Stimulated activated CD8-positive, alpha-beta memory T cell treated with anti-CD3 and anti-CD28 coated beads, Interleukin-4, amount 100 ng/mL, for 4 hours (primary cell): Measurements from ENCODE around the gene MUC5AC.

Source experiments
- DNase-seq, 2 donors: peaks; one replicate each; pipeline ENCODE4 v3.0.0-alpha.2; 2020; ENCODE audit warnings: low read depth in 2 of 2, low spot score in 1 of 2

The MUC5AC gene

DNA sequence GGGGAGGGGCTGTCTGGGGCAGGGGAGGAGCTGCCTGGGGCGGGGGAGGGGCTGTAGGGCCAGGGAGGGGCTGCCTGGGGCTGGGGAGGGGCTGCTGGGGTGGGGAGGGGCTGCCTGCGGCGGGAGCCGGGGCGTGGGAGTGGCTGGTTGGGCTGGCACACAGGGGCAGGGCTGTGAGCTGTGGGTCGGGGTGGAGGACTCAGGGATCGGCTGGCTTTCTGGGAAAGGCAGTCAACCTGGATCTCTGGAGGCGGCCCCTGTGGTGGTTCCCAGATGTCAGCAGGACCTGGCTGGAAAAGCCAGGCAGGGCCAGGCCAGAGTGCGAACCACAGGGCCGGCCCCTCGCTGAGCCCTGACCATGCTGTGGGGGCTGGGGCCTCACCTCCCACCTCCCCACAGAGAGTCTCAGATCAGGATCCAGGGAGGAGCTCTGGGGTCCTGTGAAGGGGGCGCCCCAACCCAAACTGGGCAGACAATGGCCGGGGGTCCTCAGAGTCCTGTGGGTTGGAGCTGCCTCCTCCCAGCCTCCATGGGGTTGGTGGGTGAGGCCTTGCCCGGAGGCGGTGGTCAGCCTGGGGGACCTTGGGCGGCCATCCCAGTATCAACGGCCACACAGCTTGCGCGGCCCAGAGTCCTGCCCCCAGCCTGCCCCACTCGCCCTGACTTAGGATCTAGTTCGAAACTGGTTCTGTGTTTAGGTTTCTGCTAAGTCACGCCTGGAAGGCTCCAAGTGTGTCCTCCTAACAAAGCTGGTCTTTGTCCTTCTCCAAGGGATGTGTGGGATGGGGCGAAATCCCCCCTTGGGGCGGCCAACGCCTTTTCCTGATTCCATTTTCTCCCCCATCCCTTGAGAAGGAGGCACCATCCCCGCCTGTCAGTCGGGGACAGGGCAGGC, 67.0 kb downstream of the MUC5AC start:
- no peak for DNase-seq

DNA sequence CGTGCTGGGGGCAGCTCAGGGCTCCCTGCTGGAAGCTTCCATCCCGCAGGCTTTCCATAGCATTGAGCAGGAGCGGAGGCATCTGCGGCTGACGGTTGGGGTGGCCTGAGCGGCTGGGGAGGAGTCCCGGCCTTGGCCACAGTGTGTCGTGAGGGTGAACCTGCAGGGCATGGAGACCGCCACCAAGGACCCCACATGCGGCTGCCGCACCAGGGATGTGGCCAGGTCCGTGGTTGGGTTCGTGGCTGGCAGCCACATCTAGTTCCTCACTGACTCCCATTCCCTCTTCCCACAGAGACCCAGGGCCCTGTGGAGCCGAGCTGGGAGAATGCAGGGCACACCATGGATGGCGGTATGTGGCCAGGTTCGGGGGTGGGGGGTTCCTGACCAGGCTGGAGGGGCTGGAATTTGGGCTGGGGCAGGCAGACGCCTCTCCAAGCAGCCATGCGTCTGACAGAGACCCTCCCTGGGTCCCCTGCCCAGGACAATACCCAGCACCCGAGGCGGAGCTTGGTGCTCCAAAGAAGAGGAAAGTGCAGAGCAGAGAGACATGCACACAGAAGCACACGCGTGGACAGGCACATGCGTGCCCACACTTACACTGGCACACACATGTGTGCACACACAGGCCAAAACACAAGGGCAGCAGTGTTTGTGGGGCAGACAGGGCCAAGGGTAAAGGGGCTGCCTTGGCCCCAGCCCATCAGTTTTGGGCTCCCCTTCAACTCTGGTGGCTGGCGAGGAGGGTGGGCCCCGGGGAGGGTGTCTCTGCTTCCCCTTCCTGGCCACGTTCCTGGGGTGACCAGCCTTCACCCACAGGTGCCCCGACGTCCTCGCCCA, 67.9 kb downstream of the MUC5AC start:
- DNase-seq: no peak

GRCh38 chr11:1226226-1226985, 68.7 kb downstream of the MUC5AC start:
- no peak for DNase-seq

GRCh38 chr11:1226986-1227550, 69.3 kb downstream of the MUC5AC start:
- DNase-seq: no peak

DNA sequence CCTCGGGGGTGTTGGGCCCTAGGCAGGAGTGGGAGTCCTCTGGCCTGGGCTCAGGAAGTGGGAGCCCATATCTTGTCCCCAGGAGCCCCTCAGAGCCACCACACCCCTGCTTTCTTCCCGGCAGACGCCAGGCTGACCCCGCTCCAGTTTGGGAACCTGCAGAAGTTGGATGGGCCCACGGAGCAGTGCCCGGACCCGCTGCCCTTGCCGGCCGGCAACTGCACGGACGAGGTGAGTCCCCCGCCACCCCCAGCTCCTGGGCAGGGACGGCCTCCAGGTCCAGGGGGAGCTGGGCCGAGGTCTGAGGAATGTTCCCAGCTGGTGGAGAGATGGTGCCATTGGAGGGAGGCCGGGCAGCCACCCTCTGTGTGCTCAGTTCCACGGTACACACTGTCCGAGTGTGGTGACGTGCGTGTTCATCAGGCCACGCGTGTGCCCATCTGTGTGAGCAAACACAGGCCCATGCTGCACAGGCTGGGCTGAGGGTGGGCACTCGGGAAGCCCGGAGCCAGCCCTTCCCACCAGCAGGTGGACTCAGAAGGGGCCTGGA, 69.9 kb downstream of the MUC5AC start:
- no peak for DNase-seq

DNA sequence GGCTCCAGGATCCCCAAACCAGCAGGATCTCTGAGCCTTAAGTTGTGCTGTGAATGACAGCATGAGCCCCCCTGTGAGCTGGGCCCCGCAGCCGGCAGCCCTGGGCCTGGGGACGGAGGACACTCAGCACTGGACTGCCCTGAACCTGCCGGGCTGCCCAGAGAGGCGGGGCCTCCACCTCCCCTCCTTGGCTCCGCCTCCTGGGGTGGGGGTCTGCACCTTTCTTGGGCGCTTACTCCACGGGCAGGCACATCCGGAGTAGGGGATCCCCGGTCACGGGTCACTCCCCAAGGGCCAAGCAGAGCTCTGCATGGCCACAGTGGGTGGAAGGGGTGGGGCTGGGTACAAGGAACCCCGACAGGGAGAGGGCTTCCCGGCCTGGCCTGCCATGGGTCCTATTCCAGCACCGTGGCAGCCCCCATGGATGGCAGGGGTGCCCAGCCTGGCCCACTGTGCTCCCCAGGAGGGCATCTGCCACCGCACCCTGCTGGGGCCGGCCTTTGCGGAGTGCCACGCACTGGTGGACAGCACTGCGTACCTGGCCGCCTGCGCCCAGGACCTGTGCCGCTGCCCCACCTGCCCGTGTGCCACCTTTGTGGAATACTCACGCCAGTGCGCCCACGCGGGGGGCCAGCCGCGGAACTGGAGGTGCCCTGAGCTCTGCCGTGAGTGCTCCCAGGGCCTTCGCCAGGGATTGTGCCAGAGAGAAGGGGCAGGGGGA, 70.5 kb downstream of the MUC5AC start:
- no peak for DNase-seq

DNA sequence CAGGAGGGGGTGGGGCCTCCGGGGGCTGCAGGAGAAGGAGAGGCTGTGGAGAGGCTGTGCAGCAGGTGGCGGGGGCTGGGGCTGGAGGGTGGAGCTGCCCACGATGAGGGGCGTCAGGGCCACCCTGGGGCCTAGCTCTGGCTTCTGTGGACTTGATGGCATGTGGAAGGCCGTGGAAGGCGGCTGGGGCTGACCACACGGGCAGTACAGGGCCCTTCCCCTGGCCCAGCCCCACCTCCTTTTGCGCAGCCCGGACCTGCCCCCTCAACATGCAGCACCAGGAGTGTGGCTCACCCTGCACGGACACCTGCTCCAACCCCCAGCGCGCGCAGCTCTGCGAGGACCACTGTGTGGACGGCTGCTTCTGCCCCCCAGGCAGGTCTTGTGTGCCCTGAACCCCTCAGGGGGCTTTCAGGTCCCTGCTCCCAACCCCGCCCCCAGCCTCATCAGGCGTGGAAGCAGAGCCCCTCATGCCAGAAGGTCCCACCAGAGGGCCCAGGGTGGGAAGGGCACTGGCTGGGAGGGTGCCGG, 71.2 kb downstream of the MUC5AC start:
- DNase-seq: no peak

- no peak for DNase-seq
These were observed 71.8 kb downstream of the MUC5AC start for GRCh38 chr11:1229471-1230120.

DNA sequence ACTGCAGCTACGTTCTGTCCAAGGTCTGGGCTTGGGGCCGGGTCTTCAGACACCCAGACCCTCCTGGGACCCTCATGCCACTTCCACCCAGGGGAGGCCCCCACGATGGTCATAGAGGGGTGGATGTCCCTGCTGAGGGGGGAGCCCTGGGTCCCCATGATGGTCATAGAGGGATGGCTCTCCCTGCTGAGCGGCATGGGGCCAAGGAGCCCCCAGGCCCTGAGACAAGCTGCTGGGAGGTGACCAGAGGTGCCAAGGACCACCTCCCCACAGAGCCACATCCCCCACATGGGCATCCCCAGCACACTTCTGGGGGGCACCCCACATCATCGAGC, 72.3 kb downstream of the MUC5AC start:
- DNase-seq: no peak

DNA sequence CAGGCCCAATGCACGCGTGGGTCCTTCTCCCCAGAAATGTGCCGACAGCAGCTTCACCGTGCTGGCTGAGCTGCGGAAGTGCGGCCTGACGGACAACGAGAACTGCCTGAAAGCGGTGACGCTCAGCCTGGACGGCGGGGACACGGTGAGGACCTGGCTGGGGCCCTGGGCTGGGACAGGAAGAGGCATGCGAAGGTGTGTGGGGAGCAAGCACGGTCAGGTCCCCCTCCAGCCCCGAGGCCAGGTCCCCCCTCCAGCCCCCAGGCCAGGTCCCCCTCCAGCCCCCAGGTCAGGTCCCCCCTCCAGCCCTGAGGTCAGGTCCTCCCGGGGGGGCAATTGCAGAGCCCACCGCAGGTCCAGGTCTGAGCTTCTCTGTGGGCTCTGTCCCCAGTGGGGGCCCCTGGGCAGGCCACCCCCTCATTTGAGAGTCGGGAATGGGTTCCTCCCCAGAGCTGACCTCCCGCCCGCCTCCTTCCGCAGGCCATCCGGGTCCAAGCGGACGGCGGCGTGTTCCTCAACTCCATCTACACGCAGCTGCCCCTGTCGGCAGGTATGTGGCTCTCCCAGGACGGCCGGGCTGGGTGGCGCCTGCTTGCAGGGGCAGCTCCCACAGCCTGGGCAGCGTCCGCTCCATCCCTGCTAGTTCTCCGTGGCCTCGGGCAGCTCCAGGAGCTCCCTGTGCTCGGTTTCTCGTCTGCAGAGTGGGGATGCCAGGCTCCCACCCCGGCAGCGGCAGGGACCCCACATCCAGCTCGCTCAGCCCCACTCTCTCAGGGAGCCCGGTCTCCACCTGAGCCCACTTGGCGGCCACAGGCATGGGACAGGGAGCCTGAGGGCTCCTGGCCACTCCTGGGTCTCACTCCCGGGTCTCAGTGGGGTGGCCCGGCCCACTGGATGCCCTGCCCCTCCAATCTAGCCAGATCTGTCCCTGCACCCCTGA, 73.0 kb downstream of the MUC5AC start:
- DNase-seq: no peak

- no peak for DNase-seq
These were observed 73.8 kb downstream of the MUC5AC start for GRCh38 chr11:1231396-1232020.

GRCh38 chr11:1232021-1232882, 74.5 kb downstream of the MUC5AC start:
- DNase-seq: no peak

- no peak for DNase-seq
These were observed 75.1 kb downstream of the MUC5AC start for GRCh38 chr11:1232883-1233321.

- DNase-seq: no peak
These were observed 75.7 kb downstream of the MUC5AC start for GRCh38 chr11:1233351-1234053.

DNA sequence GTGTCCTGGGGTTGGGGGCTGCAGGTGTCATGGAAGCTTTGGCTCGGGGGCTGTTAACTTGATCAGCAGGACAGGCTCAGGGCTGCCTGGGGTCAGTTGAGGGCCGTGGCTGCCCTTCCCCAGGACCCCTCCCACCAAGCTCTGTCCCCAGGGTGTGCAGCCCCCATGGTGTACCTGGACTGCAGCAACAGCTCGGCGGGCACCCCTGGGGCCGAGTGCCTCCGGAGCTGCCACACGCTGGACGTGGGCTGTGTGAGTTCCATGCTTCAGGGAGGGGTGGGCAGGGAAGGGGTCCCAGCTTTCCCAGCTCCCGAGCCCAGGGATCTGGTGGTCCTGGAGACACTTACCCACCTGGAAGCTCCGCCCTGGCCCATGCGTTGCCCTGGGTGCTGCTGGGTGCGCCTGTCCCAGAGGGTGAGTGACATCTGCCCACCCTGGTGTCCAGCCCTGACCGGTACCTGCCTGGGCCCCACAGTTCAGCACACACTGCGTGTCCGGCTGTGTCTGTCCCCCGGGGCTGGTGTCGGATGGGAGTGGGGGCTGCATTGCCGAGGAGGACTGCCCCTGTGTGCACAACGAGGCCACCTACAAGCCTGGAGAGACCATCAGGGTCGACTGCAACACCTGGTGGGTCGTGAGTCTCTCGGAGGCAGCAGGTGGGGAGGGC, 76.4 kb downstream of the MUC5AC start:
- DNase-seq: no peak

DNA sequence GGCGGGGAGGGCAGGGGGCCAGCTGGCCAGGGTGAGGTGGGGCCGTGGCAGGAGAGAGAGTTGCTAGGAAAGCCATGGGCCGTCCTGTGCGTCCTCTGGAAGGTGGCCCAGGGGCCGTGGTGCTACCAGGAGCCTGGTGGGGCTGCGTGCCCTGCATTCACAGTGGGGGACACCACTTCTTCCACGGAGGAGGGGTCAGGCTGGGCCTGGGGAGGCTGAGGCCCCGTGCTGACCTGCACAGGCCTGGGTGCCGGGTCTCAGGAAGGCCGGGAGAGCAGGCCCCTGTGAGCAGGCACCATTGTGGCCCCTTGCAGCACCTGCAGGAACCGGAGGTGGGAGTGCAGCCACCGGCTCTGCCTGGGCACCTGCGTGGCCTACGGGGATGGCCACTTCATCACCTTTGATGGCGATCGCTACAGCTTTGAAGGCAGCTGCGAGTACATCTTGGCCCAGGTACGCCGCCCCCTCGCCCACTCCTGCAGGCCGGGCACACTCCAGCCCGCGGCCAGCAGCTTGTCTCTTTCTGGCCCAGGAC, 77.1 kb downstream of the MUC5AC start:
- no peak for DNase-seq
